Astrocyte of the cerebellum (primary cell): ENCODE data around the gene SMIM10.
"Not testable (repeated sequence)": the region's sequence is repeated elsewhere in the genome, so short reads cannot be mapped to it uniquely, and the experiment has no call there.

Experiments used
- DNase-seq: peaks from one replicate; pipeline ENCODE4 v3.0.0-alpha.2; 2011; ENCODE audit warnings: low read depth
- H3K4me3 ChIP-seq: 2 replicates; pipeline ENCODE4 v1.5.1; 2011; ENCODE audit warnings: mild to moderate bottlenecking, low read depth, low read length, moderate library complexity
- in situ Hi-C: cut with HindIII; loops from 2 replicates; pipeline ENCODE4 v1.10.0; 2017; ENCODE audit warnings: low sequenced_read_pairs
- TF ChIP-seq, protein P1 (sequence below): IDR thresholded peaks from 2 replicates; pipeline ENCODE4 v1.5.1; 2012; ENCODE audit warnings: low read length, low read depth, moderate library complexity, mild to moderate bottlenecking; ENCODE audit errors: missing control alignments

Gene SMIM10

DNA sequence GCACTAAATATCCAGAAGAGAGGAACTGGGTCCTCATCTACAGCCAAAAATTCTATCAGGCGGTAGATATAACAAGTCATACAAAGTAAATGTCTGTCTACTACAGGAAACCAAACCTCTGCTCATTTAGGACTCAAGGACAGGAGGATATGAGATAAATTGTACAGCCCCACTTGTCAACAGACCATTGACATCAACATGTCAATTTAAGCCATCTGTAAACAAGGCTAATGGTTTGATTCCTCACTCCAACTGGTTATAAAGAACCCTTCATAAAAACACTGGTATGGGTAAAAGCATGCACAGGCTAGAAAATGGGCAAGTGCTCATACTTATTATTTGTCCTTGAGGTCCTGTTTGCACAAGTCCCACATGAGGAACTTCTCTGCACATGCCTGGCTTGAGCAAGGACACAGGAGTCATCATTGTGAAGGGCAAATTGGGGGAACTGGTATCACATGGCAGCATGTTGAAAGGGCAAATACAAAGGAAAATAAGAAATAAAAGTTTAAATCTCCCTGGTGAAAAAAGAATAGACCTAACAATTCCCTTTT lies 18.3 kb downstream of the SMIM10 start:
- in situ Hi-C loops: no loop called here
- no peak overlapping the region for H3K4me3 ChIP-seq
- TF ChIP-seq, protein P1, sequence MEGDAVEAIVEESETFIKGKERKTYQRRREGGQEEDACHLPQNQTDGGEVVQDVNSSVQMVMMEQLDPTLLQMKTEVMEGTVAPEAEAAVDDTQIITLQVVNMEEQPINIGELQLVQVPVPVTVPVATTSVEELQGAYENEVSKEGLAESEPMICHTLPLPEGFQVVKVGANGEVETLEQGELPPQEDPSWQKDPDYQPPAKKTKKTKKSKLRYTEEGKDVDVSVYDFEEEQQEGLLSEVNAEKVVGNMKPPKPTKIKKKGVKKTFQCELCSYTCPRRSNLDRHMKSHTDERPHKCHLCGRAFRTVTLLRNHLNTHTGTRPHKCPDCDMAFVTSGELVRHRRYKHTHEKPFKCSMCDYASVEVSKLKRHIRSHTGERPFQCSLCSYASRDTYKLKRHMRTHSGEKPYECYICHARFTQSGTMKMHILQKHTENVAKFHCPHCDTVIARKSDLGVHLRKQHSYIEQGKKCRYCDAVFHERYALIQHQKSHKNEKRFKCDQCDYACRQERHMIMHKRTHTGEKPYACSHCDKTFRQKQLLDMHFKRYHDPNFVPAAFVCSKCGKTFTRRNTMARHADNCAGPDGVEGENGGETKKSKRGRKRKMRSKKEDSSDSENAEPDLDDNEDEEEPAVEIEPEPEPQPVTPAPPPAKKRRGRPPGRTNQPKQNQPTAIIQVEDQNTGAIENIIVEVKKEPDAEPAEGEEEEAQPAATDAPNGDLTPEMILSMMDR: no peak
- DNase-seq: no peak

DNA sequence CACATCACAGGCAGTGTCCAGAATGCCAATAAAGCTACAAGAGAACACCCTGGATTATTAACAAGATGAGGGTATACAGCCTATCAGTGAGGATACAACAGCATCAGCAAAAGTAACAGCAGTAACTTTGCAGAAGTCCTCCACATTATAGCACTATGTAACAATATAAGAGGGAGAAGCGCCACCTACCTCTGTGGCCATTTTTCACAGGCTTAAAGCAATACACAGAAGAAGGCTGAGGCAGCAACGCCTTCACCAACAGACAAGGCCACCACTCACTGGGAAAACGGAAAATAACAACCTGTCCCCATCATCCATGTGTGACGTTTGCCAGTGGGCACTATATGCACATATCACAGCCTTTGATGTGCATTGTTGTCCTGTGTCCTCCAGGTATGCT lies 19.0 kb downstream of the SMIM10 start:
- TF ChIP-seq, protein P1: no peak
- no peak overlapping the region for H3K4me3 ChIP-seq
- in situ Hi-C loops: no loop called here
- DNase-seq: no peak

DNA sequence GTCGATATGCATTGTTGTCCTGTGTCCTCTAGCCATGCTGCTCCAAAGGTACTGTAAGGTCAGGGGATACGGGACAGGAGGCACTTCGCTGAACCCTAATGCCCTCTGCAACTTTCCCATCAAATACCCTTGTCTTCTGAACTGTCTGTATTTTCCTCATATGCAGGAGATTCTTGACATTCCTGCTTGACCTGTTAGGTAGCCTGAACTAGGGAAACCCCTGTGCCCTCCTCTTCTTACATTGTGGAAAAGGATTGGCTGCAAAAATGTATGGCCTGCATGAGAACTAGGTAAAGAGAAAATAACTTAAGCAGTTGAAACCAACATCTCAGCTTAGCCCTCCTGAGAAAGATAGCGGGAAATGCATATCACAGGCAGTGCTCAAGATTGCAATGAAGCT lies 20.1 kb downstream of the SMIM10 start:
- in situ Hi-C loops: no loop called here
- TF ChIP-seq, protein P1: no peak
- no peak overlapping the region for H3K4me3 ChIP-seq
- DNase-seq: no peak

DNA sequence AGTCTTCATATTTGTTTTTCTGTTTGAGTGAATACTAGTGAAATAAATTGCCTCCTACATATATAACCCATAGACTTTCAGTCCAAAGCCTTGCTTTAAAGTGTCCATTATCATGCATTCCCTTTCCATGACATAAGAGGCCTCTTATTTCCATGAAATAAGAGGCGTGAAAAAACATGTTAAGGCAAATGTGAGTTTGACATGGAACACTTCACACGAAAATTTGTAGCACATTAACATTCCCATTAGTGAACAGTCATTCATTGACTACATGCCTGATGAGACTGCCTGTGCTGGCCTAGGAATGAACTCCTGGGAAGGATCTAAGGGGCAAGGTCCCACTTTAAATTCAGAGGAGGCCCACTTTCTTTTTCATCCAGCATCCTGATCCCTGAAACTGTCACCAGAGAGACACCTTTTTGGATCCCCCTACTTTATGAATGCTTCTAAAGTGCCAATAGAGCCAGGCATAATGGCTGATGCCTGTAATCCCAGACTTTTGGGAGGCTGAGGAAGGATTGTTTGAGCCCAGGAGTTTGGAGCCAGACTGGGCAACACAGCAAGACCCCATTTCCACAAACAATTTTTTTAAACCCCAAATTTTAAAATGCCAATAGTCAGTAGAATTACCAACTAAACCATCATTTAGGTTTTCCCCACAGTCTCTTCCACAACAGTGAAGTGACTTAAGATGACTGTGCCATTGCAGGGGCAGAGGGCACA lies 24.9 kb downstream of the SMIM10 start:
- no peak overlapping the region for H3K4me3 ChIP-seq
- TF ChIP-seq, protein P1: no peak
- in situ Hi-C loops: no loop called here
- no peak for DNase-seq

DNA sequence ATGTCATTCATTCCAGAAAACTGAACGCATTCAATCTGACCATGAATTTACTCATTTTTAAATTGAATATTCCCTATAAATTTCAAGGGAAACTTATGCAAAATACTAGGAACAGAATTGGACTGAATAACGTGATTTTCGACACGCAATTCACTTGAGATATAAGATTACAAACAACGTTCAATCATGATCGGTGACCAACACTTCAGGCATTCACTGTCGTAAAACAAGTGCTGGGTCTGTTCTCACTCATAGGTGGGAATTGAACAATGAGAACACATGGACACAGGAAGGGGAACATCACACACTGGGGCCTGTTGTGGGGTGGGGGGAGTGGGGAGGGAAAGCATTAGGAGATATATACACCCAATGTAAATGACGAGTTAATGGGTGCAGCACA lies 29.1 kb downstream of the SMIM10 start:
- DNase-seq, in situ Hi-C loops: not testable (repeated sequence)

DNA sequence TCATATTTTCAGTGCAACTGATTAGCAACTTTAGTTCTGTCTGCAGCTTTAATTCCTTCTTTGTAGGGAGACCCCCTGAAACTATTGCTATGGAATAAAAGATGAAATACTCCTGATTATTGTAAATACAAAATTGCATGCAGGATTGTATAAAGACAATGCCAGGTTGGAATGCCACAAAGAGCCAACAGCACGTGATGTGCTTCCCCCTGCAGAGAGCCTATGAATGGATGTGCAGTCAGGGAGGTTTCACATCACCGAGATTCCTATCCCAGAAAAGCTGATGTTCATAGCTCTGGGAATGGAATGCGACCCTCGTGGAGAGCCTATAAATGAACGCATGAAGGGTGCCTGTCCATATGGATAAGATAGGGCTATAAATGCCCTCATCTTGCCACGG lies 33.0 kb downstream of the SMIM10 start:
- H3K4me3 ChIP-seq, DNase-seq, in situ Hi-C loops: not testable (repeated sequence)

More for the DNA sequence above, 29.1 kb downstream of the SMIM10 start:
- H3K4me3 ChIP-seq: not testable (repeated sequence)

DNA sequence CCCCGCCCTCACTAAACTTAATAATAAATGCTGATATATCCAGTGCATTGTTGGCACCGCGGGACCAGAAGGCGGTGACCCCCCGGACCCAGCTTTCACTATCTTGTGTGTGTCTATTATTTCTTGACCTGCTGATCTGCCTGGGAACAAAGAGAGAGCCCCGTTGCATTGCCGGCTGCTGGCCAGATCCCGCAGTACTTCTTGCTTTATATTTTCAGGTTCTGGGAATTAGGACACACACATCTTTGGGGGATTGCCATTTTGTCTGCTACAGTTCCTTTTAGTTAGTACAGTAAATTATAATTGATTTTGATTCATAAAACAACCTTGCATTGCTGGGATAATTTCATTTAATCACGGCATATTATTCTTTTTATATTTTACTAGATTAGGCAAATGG lies 33.7 kb downstream of the SMIM10 start:
- DNase-seq: no peak
- H3K4me3 ChIP-seq: no peak overlapping the region
- TF ChIP-seq, protein P1: no peak
- in situ Hi-C loops: no loop called here

DNA sequence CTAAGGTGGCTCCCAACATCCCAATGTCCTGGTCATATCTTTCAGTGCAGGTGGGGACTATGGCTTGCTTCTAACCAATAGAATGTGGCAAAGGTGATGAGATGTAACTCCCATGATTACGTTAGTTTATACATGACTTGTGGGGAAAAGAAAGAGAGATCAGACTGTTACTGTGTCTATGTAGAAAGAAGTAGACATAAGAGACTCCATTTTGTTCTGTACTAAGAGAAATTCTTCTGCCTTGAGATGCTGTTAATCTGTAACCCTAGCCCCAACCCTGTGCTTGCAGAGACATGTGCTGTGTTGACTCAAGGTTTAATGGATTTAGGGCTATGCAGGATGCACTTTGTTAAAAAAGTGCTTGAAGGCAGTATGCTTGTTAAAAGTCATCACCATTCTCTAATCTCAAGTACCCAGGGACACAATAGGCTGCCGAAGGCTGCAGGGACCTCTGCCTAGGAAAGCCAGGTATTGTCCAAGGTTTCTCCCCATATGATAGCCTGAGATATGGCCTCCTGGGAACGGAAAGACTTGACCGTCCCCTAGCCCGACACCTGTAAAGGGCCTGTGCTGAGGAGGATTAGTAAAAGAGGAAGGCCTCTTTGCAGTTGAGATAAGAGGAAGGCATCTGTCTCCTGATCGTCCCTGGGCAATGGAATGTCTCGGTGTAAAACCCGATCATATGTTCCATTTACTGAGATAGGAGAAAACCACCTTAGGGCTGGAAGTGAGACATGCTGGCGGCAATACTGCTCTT lies 39.6 kb downstream of the SMIM10 start:
- H3K4me3 ChIP-seq, DNase-seq, in situ Hi-C loops: not testable (repeated sequence)

DNA sequence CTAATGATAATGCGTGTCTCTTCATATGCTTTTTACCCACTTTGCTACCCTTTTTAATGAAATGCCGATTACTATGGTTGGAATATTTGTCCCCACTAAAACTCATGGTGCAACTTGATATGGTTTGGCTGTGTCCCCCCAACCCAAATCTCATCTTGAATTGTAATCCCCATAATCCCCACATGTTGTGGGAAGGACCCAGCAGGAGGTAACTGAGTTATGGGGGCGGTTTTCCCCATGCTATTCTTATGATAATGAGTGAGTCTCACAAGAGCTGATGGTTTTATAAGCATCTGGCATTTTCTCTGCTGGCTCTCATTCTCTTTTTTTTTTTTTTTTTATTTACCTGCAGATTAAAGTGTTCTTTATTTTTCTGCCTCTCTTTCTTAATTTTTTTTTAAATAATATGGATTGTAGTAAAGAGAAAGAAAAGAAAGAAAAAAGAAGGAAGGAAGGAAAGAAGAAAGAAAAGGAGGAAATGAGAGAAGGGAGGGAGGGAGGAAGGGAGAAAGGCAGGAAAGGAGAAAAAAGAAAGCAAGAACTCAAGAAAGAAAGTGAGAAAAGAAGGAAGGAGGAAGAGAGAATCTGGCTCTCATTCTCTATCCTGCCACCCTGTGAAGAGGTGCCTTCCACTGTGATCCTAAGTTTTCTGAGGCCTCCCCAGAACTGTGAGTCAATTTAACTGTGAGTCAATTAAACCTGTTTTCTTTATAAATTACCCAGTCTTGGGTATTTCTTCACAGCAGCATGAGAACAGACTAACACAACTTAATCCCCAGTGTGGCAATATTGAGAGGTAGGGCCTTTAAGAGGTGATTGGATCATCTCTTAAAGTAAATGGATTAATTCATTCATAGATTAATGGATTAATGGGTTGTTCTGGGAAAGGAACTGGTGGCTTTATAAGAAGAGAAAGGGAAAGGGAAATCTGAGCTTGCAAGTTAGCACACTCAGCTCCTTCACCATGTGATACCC lies 50.6 kb downstream of the SMIM10 start:
- DNase-seq: peak; percentile 26
- in situ Hi-C loops, H3K4me3 ChIP-seq: not testable (repeated sequence)
